IMR-90 (cell line): ENCODE data around the gene PRSS37. TPM values are rescaled to one million over a fixed set of nuclear protein-coding genes. Genes with fewer than 3 reads are reported as not detected.

ENCODE experiments used
- ATAC-seq: fragments of 200-7000 bp; cut with Tn5 transposase; 2 replicates; pipeline ENCODE4 v1.9.1; 2020; ENCODE audit warnings: low read depth, mild to moderate bottlenecking, moderate library complexity
- BruUV-seq: library from RNA; stranded (reverse); fragments of 400-500 nt; replicated peaks from 2 replicates; lab custom pipeline; 2021; lab: Mats Ljungman, UMichigan
- CTCF ChIA-PET: fragments of 300-600 bp; formaldehyde crosslinking; extraction: SDS; loops from one replicate; lab custom pipeline; 2021; ENCODE audit warnings: antibody characterized with exemption; lab: Yijun Ruan, JAX
- POLR2A ChIA-PET: fragments of 300-600 bp; sonication (Branson Sonifier 250); formaldehyde crosslinking; loops from one replicate; lab custom pipeline; 2022; ENCODE audit warnings: antibody characterized with exemption; ENCODE audit not compliant: unreplicated experiment; lab: Charles Lee
- DNase-seq: peaks from one replicate; pipeline ENCODE4 v3.0.0; 2013
- H2AFZ ChIP-seq: replicated peaks from 2 replicates; pipeline ENCODE3; 2013; ENCODE audit warnings: low read length, mild to moderate bottlenecking; ENCODE audit not compliant: poor library complexity
- H2AK5ac ChIP-seq: 2 replicates; pipeline ENCODE4 v1.6.1; 2013; ENCODE audit warnings: low read depth, low read length, inconsistent platforms
- H2AK9ac ChIP-seq: replicated peaks from 2 replicates; pipeline ENCODE3; 2013; ENCODE audit warnings: mild to moderate bottlenecking, low read depth, low read length, moderate library complexity; ENCODE audit not compliant: poor library complexity
- H2BK120ac ChIP-seq: 2 replicates; pipeline ENCODE4 v1.6.1; 2013; ENCODE audit warnings: low read depth, low read length, inconsistent platforms
- H2BK15ac ChIP-seq: 3 replicates; pipeline ENCODE4 v1.6.1; 2013; ENCODE audit warnings: low read depth, low read length, inconsistent platforms
- H2BK20ac ChIP-seq: 2 replicates; pipeline ENCODE4 v1.6.1; 2013; ENCODE audit warnings: low read depth, mild to moderate bottlenecking, inconsistent platforms, low read length, moderate library complexity
- H2BK5ac ChIP-seq: 2 replicates; pipeline ENCODE4 v1.6.1; 2013; ENCODE audit warnings: mild to moderate bottlenecking, low read depth, low read length, inconsistent platforms; ENCODE audit not compliant: poor library complexity, severe bottlenecking
- H3K14ac ChIP-seq: replicated peaks from 2 replicates; pipeline ENCODE4 v1.6.1; 2013; ENCODE audit warnings: low read depth, low read length, inconsistent platforms
- H3K18ac ChIP-seq: 2 replicates; pipeline ENCODE4 v1.6.1; 2013; ENCODE audit warnings: low read depth, low read length, control low read depth
- H3K23ac ChIP-seq: 2 replicates; pipeline ENCODE4 v1.6.1; 2013; ENCODE audit warnings: low read depth, low read length, inconsistent platforms
- H3K27ac ChIP-seq: 2 replicates; pipeline ENCODE4 v1.5.1; 2013; ENCODE audit warnings: mild to moderate bottlenecking, control low read depth, low read length; ENCODE audit not compliant: insufficient read depth
- H3K27me3 ChIP-seq: 2 replicates; pipeline ENCODE4 v1.6.1; 2013; ENCODE audit warnings: low read length; ENCODE audit not compliant: control insufficient read depth, insufficient read depth
- H3K36me3 ChIP-seq: 2 replicates; pipeline ENCODE4 v1.6.1; 2013; ENCODE audit warnings: low read length, mixed read lengths; ENCODE audit not compliant: control insufficient read depth, insufficient read depth
- H3K4ac ChIP-seq: 2 replicates; pipeline ENCODE4 v1.6.1; 2013; ENCODE audit warnings: low read depth, low read length, inconsistent platforms
- H3K4me1 ChIP-seq: 2 replicates; pipeline ENCODE4 v1.6.1; 2013; ENCODE audit warnings: low read length, mixed read lengths; ENCODE audit not compliant: control insufficient read depth, insufficient read depth
- H3K4me2 ChIP-seq: 2 replicates; pipeline ENCODE4 v1.6.1; 2013; ENCODE audit warnings: low read depth, mild to moderate bottlenecking, control low read depth, low read length, moderate library complexity
- H3K4me3 ChIP-seq: 2 replicates; pipeline ENCODE4 v1.5.1; 2013; ENCODE audit warnings: low read depth, mild to moderate bottlenecking, control low read depth, low read length, moderate library complexity; ENCODE audit not compliant: insufficient read depth
- H3K56ac ChIP-seq: 2 replicates; pipeline ENCODE4 v1.6.1; 2013; ENCODE audit warnings: low read length, inconsistent platforms; ENCODE audit not compliant: insufficient read depth; ENCODE audit errors: extremely low read depth
- H3K79me1 ChIP-seq, 2 experiments: 2 replicates each; pipeline ENCODE4 v1.6.1; 2013; ENCODE audit warnings: low read length in 2 of 2, inconsistent platforms in 1 of 2, low read depth in 1 of 2
- H3K9ac ChIP-seq: 2 replicates; pipeline ENCODE4 v1.6.1; 2013; ENCODE audit warnings: low read depth, low read length, control low read depth
- H3K9me1 ChIP-seq: 2 replicates; pipeline ENCODE4 v1.6.1; 2013; ENCODE audit warnings: low read length, inconsistent platforms; ENCODE audit not compliant: insufficient read depth
- H3K9me3 ChIP-seq: 2 replicates; pipeline ENCODE4 v1.6.1; 2013; ENCODE audit warnings: low read length; ENCODE audit not compliant: control insufficient read depth, insufficient read depth
- H4K20me1 ChIP-seq: 2 replicates; pipeline ENCODE4 v1.6.1; 2013; ENCODE audit warnings: low read length, inconsistent platforms; ENCODE audit not compliant: insufficient read depth
- H4K5ac ChIP-seq: 2 replicates; pipeline ENCODE4 v1.6.1; 2013; ENCODE audit warnings: mild to moderate bottlenecking, low read depth, low read length, control low read depth
- H4K8ac ChIP-seq, 2 experiments: 2 replicates each; pipeline ENCODE4 v1.6.1; 2013; ENCODE audit warnings: low read depth in 2 of 2, low read length in 2 of 2, control low read depth in 1 of 2, inconsistent platforms in 1 of 2
- H4K91ac ChIP-seq: 2 replicates; pipeline ENCODE4 v1.6.1; 2013; ENCODE audit warnings: low read depth, low read length, inconsistent platforms; ENCODE audit not compliant: insufficient read depth
- FOS ChIP-seq: fragments of 150-350 bp; IDR thresholded peaks from 2 replicates; pipeline ENCODE4 v1.6.1; 2016; ENCODE audit warnings: low read depth, low read length
- NFE2L2 ChIP-seq: fragments of 150-350 bp; IDR thresholded peaks from 2 replicates; pipeline ENCODE4 v1.6.1; 2016; ENCODE audit warnings: low read depth, mild to moderate bottlenecking, low read length
- WGBS, 2 experiments: methylation state at CpG; one replicate each; pipeline versions ENCODE4 v1.1.5 to v1.1.7; 2013; ENCODE audit warnings: missing lambda C conversion rate in 2 of 2; ENCODE audit not compliant: insufficient read length in 1 of 2; ENCODE audit errors: extremely low coverage in 2 of 2; 5-methylcytosine and 5-hydroxymethylcytosine counted together
- dilution Hi-C: fragments of 300-500 bp; cut with HindIII; formaldehyde crosslinking; loops from one replicate; pipeline ENCODE4 v1.14.3; 2018; ENCODE audit warnings: low sequenced_read_pairs; ENCODE audit not compliant: unreplicated experiment
- in situ Hi-C: fragments of 300-500 bp; cut with MboI; formaldehyde crosslinking; loops from 3 replicates; pipeline ENCODE4 v1.14.3; 2019; ENCODE audit warnings: low sequenced_read_pairs, inconsistent platforms, mixed read lengths
- intact Hi-C: fragments of 100-400 bp; cut with micrococcal nuclease; formaldehyde crosslinking; loops from 2 replicates; pipeline ENCODE4 v1.10.0; 2022
- polyA plus RNA-seq, 3 experiments: library from polyadenylated mRNA; depleted of rRNA; stranded (reverse); fragments of >200 nt; gene quantifications; 2 replicates each; pipeline ENCODE4 v1.2.3, GENCODE V29; 2012; ENCODE audit warnings: low replicate concordance in 1 of 3
- total RNA-seq: library from RNA; depleted of rRNA; stranded (reverse); fragments of >200 nt; gene quantifications from 2 replicates; pipeline ENCODE4 v1.2.3, GENCODE V29; 2012

PRSS37 gene
- total and polyA plus RNA-seq, 2 of the 4 experiments (the other 2 are of a cell fraction): not detected

DNA sequence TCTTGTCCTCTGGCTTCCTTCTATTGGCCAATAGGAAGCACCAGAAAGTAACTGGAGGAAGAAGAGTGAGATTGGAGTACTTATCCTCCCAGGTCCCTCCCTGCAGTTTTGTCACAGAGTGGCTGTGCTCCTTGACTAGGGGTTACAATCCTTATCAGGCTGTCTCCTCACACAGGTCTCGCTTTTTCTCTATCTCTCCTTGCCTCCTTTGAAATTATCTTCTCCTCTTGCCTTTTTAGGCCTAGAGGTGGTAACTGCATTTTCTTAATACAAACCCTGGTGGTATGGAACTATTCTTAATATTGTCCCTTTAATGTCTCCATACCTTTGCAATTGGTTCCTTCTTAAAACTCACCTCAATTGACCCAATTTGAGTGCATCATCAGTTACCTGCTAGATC is 2.7 kb downstream of the PRSS37 start:
- no peak overlapping the region for H3K4ac ChIP-seq
- H3K79me1 ChIP-seq: no peaks in the 10 kb centered on the region
- H4K5ac ChIP-seq: no peak overlapping the region
- ChIA-PET POLR2A (no interaction called here), CTCF (no interaction called here)
- no peak overlapping the region for H3K18ac ChIP-seq
- intact Hi-C loops: no loop called here
- H2BK5ac ChIP-seq: no peak overlapping the region
- no CpG with 5 or more reads among the region's 1 CpG for WGBS, 2 experiments
- no peaks in the 10 kb centered on the region for H4K20me1 ChIP-seq
- H3K9me3 ChIP-seq: peaks cover 12% of the 10 kb centered on the region
- H3K4me3 ChIP-seq: no peak overlapping the region
- DNase-seq (no peak), ATAC-seq (no peak)
- TF ChIP-seq FOS: no peak
- TF ChIP-seq NFE2L2: no peak
- H3K4me1 ChIP-seq: no peaks in the 10 kb centered on the region
- H3K9ac ChIP-seq: no peak overlapping the region
- no peak overlapping the region for H4K8ac ChIP-seq
- H3K9me1 ChIP-seq: no peaks in the 10 kb centered on the region
- H4K91ac ChIP-seq: no peak overlapping the region
- H2BK120ac ChIP-seq: no peak overlapping the region
- no peaks in the 10 kb centered on the region for H3K36me3 ChIP-seq
- H2AK5ac ChIP-seq: no peak overlapping the region
- no peak overlapping the region for H3K23ac ChIP-seq
- dilution Hi-C loops: no loop called here
- H2BK20ac ChIP-seq: no peak overlapping the region
- H3K14ac ChIP-seq: no peak overlapping the region
- H2BK15ac ChIP-seq: no peak overlapping the region
- H3K27ac ChIP-seq: no peak overlapping the region
- no peak overlapping the region for H3K56ac ChIP-seq
- H3K4me2 ChIP-seq: no peak overlapping the region
- no TSS peak for BruUV-seq
- H2AFZ ChIP-seq: no peak overlapping the region
- H3K27me3 ChIP-seq: no peaks in the 10 kb centered on the region
- H2AK9ac ChIP-seq: no peak overlapping the region
- in situ Hi-C loops: no loop called here
